Nucleus accumbens (tissue), 56 donors: ENCODE measurements around the gene SLC8B1.
A peak's percentile ranks its signal among the peaks of the same experiment; 100 is the strongest.

ENCODE experiments used
- DNase-seq, 56 donors: peaks; one replicate each; lab custom pipeline; 2025; lab: John Stamatoyannopoulos, UW

SLC8B1 gene

GRCh38 chr12:113297621-113298471 is 37.1 kb downstream of the SLC8B1 start:
- DNase-seq, result no peak

GRCh38 chr12:113297214-113297587 is 37.7 kb downstream of the SLC8B1 start:
- no peak for DNase-seq

GRCh38 chr12:113296557-113297213 is 38.2 kb downstream of the SLC8B1 start:
- DNase-seq, result no peak

- no peak for DNase-seq
These were observed 38.9 kb downstream of the SLC8B1 start for GRCh38 chr12:113295886-113296556.

- DNase-seq, result no peak
These were observed 41.8 kb downstream of the SLC8B1 start for GRCh38 chr12:113293100-113293499.

- no peak for DNase-seq
These were observed 42.4 kb downstream of the SLC8B1 start for GRCh38 chr12:113292547-113292946.

- no peak for DNase-seq
These were observed 42.8 kb downstream of the SLC8B1 start for GRCh38 chr12:113292091-113292490.

- DNase-seq, result peak in 2 of 56 donors; percentile 15 to 17
These were observed 43.3 kb downstream of the SLC8B1 start for GRCh38 chr12:113291586-113291985.

- no peak for DNase-seq
These were observed 44.4 kb downstream of the SLC8B1 start for GRCh38 chr12:113290506-113290905.

- no peak for DNase-seq
These were observed 45.5 kb downstream of the SLC8B1 start for GRCh38 chr12:113289361-113289760.

GRCh38 chr12:113287899-113288282 is 47.0 kb downstream of the SLC8B1 start:
- no peak for DNase-seq

GRCh38 chr12:113287146-113287898 is 47.6 kb downstream of the SLC8B1 start:
- no peak for DNase-seq

- DNase-seq, result no peak
These were observed 48.2 kb downstream of the SLC8B1 start for GRCh38 chr12:113286712-113287111.

GRCh38 chr12:113285679-113286610 is 49.0 kb downstream of the SLC8B1 start:
- DNase-seq, result no peak

GRCh38 chr12:113284751-113285150 is 50.2 kb downstream of the SLC8B1 start:
- no peak for DNase-seq

- DNase-seq, result no peak
These were observed 56.3 kb downstream of the SLC8B1 start for GRCh38 chr12:113278633-113279032.

- no peak for DNase-seq
These were observed 56.8 kb downstream of the SLC8B1 start for GRCh38 chr12:113278141-113278540.

- DNase-seq, result no peak
These were observed 57.4 kb downstream of the SLC8B1 start for GRCh38 chr12:113277511-113277910.

GRCh38 chr12:113276946-113277500 is 57.9 kb downstream of the SLC8B1 start:
- no peak for DNase-seq
